ENCODE results near the gene TRPC4AP.

The TRPC4AP gene

GRCh38 chr20:34964486-34964885, 128.1 kb downstream of the TRPC4AP start:
- DNase-seq = no peak

DNA sequence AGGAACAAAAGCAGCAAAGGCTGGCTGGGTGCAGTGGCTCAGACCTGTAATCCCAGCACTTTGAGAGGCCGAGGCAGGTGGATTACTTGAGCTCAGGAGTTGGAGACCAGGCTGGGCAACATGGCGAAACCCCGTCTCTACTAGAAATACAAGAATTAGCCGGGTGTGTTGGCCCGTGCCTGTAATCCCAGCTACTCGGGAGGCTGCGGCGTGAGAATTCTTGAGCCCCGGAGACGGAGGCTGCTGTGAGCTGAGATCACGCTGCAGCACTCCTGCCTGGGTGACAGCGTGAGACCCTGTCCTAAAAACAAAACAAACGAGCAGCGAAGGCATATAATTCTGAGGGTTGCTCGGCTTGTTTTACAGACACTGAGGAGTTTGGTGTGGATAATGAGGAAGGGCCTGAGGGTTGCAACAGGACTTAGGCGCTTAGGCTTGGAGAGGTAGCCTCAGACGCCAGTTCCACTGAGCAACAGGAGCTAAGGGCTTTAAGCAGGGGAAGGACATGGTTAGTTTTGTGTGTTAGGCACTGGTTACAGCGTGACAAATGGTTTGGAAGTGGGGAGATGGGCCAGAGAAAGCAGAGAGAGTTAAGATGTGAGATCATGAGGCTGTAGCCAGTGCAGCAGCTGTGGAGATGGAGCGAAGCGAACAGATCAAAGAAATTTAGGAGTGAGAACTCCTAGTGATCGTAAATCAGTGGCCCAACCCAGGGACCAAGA, 135.7 kb downstream of the TRPC4AP start:
- DNase-seq = no peak

- no peak for DNase-seq
Observed at GRCh38 chr20:34956041-34956458, 136.6 kb downstream of the TRPC4AP start.

- peak; percentile 97 for DNase-seq
Observed at GRCh38 chr20:34955231-34956040, 137.2 kb downstream of the TRPC4AP start, which contains the start of the genes GSS and MYH7B. GSS (minus strand) TSS chr20:34955806; CDS start chr20:34951852, 3,954 bp downstream. MYH7B (plus strand) TSS chr20:34955868; CDS start chr20:34978006, 22,138 bp downstream.

- DNase-seq = peak; percentile 6
Observed at GRCh38 chr20:34954904-34955230, 137.7 kb downstream of the TRPC4AP start.

DNA sequence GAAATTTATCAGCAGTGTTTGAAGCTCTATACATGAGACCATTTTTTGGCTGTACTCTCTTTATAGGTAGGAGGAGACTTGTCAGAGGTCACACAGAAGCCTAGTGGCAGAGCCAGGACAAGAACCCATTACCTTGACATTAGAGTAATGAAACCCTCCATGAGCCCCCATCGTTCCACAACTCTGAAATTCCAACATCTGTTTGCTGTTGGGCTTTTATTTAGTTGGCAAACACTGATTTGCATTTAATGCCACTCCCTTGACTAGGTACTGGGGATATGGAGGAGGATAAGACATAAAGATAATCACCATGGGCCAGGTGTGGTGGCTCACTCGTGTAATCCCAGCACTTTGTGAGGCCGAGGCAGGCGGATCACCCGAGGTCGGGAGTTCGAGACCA, 138.6 kb downstream of the TRPC4AP start:
- no peak for DNase-seq

DNA sequence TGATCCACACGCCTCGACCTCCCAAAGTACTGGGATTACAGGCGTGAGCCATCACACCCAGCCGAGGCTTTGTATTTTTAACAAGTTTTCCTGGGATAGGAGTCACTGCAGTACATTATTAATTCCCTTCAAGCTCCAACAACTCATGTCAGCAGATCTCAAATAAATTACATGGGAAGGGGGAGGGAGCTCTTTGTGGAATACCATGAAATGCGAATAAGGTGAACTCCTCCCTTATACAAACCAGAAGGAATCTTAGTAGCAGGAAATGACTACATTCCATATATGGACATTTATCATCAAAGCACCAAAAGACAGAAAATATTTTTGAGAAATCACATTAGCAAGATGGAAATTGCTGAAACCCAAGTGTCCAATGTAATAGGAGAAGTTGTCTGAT, 139.9 kb downstream of the TRPC4AP start:
- DNase-seq = no peak

Data from stimulated activated CD4-positive, alpha-beta T cell treated with anti-CD3 and anti-CD28 coated beads, Interleukin-4, amount 100 ng/mL, for 24 hours (primary cell).